NCI-H82 (cell line): ENCODE results near the gene USP17L15.
"Not testable (repeated sequence)": the region's sequence is repeated elsewhere in the genome, so short reads cannot be mapped to it uniquely, and the experiment has no call there.

ENCODE experiments used
- DNase-seq: peaks from one replicate; lab custom pipeline; 2025; lab: John Stamatoyannopoulos, UW

USP17L15 gene

GRCh38 chr4:9234085-9234484 is at the start of gene USP17L15:
USP17L15 (plus strand) TSS chr4:9234385; CDS start chr4:9234385, 0 bp downstream.
- DNase-seq: not testable (repeated sequence)

GRCh38 chr4:9210357-9210756 is 23.8 kb upstream of the USP17L15 start, which contains the start of gene USP17L10:
USP17L10 (plus strand) TSS chr4:9210657; CDS start chr4:9210657, 0 bp downstream.
- not testable (repeated sequence) for DNase-seq

GRCh38 chr4:9214701-9215100 is 19.5 kb upstream of the USP17L15 start:
- DNase-seq: not testable (repeated sequence)

- DNase-seq: not testable (repeated sequence)
Observed at GRCh38 chr4:9215105-9215504, 19.1 kb upstream of the USP17L15 start, which contains the start of gene USP17L11. USP17L11 (plus strand) TSS chr4:9215405; CDS start chr4:9215405, 0 bp downstream.

GRCh38 chr4:9219852-9220251 is 14.3 kb upstream of the USP17L15 start, which contains the start of gene USP17L12:
USP17L12 (plus strand) TSS chr4:9220152; CDS start chr4:9220152, 0 bp downstream.
- not testable (repeated sequence) for DNase-seq

GRCh38 chr4:9224596-9224995 is 9.6 kb upstream of the USP17L15 start, which contains the start of gene USP17L13:
USP17L13 (plus strand) TSS chr4:9224896; CDS start chr4:9224896, 0 bp downstream.
- not testable (repeated sequence) for DNase-seq

- not testable (repeated sequence) for DNase-seq
Observed at GRCh38 chr4:9230249-9230648, 3.9 kb upstream of the USP17L15 start.

GRCh38 chr4:9238461-9238860 is 4.3 kb downstream of the USP17L15 start:
- DNase-seq: not testable (repeated sequence)

- DNase-seq: not testable (repeated sequence)
Observed at GRCh38 chr4:9243579-9243978, 9.4 kb downstream of the USP17L15 start, which contains the start of gene USP17L17. USP17L17 (plus strand) TSS chr4:9243879; CDS start chr4:9243879, 0 bp downstream.

GRCh38 chr4:9247953-9248680 is 13.9 kb downstream of the USP17L15 start, which contains the start of gene USP17L18:
USP17L18 (plus strand) TSS chr4:9248630; CDS start chr4:9248630, 0 bp downstream.
- not testable (repeated sequence) for DNase-seq

- not testable (repeated sequence) for DNase-seq
Observed at GRCh38 chr4:9253078-9253477, 18.9 kb downstream of the USP17L15 start, which contains the start of gene USP17L19. USP17L19 (plus strand) TSS chr4:9253378; CDS start chr4:9253378, 0 bp downstream.

GRCh38 chr4:9257824-9258223 is 23.6 kb downstream of the USP17L15 start, which contains the start of gene USP17L20:
USP17L20 (plus strand) TSS chr4:9258124; CDS start chr4:9258124, 0 bp downstream.
- DNase-seq: not testable (repeated sequence)

- not testable (repeated sequence) for DNase-seq
Observed at GRCh38 chr4:9262572-9262971, 28.4 kb downstream of the USP17L15 start, which contains the start of gene USP17L21. USP17L21 (plus strand) TSS chr4:9262872; CDS start chr4:9262872, 0 bp downstream.

- not testable (repeated sequence) for DNase-seq
Observed at GRCh38 chr4:9267319-9267718, 33.1 kb downstream of the USP17L15 start, which contains the start of gene USP17L22. USP17L22 (plus strand) TSS chr4:9267619; CDS start chr4:9267619, 0 bp downstream.

GRCh38 chr4:9271719-9272118 is 37.5 kb downstream of the USP17L15 start:
- not testable (repeated sequence) for DNase-seq
